ENCODE data around the gene HS6ST1.

The HS6ST1 gene, protein sequence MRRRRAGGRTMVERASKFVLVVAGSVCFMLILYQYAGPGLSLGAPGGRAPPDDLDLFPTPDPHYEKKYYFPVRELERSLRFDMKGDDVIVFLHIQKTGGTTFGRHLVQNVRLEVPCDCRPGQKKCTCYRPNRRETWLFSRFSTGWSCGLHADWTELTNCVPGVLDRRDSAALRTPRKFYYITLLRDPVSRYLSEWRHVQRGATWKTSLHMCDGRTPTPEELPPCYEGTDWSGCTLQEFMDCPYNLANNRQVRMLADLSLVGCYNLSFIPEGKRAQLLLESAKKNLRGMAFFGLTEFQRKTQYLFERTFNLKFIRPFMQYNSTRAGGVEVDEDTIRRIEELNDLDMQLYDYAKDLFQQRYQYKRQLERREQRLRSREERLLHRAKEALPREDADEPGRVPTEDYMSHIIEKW

GRCh38 chr2:128318776-128319464, at the start of gene HS6ST1:
TSS of gene HS6ST1 (minus strand) at chr2:128318868. CDS start at chr2:128318563, 305 bp downstream.
- peak; percentile 81 for DNase-seq (ENCODE audit: low read depth, low spot score)

DNA sequence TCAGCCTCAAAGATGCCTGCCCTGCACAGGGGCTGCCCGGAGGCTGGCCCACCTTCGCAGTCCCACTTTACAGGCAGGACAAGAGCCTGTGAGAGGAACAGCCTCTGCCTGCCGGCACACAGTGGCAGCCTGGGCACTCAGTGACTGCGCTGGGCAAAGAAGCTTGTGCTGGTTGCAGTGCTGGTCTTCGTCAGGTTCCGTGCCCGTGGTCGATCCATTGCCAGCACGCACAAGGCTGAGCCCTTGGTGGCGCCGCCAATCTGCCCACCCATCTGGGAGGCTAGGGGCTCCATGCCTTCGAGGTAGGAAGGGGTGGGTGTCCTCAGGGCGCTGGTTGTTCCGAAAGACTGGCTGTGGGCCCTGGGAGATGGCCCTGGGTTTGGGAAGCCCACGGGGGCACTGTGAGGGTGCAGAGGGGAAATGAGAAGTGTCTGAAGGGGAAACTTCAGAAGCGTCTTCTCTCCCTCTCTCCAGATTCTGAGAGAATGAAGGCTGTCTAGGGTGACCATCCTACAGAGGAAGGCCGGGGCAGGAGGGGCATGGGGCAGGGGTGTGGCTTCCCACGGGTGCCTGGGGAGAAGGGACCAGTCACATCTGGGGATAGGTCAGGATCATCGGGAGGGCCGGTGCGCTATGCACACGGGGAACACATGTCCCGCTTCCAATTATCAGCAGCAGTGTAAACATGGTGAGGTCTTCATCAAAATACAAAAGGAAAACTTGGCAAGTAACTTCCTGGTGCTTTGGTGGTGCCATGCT, 49.1 kb upstream of the HS6ST1 start:
- DNase-seq (ENCODE audit: low read depth, low spot score) = no peak

- DNase-seq (ENCODE audit: low read depth, low spot score) = no peak
Observed at GRCh38 chr2:128366713-128367511, 48.2 kb upstream of the HS6ST1 start.

DNA sequence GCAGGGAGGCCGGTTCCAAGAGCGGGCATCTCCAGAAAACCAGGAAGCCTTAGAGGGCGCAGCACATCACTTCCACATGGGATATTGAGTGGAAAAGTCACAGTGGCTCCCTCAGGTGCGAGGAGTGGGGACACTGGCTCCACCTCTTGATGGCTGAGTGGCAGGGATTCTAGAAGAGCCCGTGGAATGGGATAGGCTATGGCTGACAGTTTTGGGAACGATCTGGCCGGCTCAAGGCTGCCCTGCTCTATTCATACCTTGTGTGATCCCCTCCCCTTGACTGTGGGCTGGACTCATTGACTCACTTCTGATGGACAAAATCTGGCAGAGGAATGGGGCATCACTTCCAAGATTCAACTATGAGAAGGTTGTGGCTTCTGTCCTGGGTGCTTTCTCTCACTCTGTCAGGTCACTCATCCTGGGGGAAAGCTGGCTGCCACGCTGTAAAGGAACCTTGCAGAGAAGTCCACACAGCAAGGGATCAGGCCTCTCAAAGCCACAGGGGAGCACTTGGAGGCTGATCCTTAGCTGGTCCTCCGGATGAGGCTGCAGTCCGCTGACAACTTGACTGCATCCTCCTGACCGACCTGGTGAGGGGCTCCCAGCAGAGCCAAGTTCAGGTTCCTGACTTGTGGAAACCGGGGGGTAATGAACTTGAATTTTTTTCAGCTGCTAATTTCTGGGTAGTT, 46.7 kb upstream of the HS6ST1 start:
- DNase-seq (ENCODE audit: low read depth, low spot score) = no peak

DNA sequence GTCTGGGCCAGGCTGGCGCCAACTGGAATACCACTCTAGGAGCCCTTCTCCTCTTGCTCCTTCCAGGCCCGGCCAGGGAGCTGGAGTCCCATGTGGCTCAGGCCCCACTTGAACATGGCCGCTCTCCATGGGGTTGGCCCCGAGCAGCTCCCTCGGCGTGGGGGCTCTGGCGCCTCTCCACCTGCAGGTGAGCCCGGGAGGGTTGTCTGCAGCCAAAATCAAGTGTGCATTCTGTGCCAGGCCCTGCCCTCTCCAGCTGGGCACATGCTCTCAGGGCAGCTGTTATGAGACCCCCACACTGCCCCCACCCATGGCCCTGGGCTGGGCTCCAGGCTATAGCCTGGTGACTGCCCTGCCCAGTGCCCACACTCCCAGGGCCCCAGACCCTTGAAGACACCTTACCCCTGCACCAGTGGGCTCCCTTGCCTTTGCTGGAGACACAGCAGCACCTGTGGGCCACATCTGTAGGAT, 45.8 kb upstream of the HS6ST1 start:
- no peak for DNase-seq (ENCODE audit: low read depth, low spot score)

- DNase-seq (ENCODE audit: low read depth, low spot score) = no peak
Observed at GRCh38 chr2:128363934-128364361, 45.3 kb upstream of the HS6ST1 start.

DNA sequence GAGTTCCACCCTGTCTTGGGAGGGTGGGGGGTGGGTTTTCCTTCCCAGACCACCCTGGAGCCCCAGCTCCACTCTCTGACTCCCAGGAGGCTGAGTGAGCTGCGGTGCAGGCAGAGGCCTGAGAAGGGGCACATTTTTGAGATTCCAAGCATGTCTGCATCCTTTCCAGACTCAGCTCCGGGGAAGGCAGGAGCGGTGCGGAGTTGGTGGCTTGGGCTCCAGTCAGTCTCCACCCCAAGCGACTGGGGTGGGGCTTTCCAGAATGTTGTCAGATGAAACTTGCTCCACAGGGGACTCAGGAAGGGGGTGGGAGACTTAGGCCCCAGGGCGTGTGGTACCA, 44.2 kb upstream of the HS6ST1 start:
- no peak for DNase-seq (ENCODE audit: low read depth, low spot score)

- no peak for DNase-seq (ENCODE audit: low read depth, low spot score)
Observed at GRCh38 chr2:128362176-128362888, 43.7 kb upstream of the HS6ST1 start.

DNA sequence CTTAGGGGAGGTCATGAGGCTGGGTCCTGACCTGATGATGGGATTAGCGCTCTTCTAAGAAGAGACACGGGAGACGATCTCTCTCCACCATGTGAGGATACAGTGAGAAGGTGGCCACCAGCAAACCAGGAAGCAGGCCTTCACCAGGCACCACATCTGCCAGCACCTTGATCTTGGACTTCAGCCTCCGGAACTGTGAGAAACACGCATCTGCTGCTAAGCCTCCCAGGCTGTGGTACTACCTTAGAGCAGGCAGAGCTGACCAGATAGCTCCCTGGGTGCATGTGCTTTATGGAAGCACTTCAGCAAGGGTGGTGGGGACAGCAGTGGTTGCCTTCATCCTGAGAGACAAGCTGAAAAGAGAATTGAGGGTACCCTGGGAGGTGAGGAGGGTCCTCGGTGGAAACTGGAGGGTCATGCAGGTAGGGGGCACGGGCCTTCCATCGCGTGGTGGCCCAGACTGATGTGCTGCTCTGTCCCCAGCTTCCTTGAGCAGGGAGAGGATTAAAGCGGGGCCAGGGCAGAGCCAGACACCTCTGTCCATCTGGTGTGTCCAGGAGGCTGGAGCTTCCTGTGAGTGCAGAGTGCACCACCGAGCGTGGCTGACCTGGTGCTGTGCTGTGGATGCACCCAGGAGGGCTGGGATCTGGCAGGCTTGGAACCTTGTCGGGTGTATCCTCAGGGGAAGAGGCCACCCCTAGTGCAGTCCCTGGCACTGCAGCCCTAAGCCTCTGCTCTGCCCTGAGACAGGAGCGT, 42.9 kb upstream of the HS6ST1 start:
- DNase-seq (ENCODE audit: low read depth, low spot score) = no peak

GRCh38 chr2:128360711-128361110, 42.0 kb upstream of the HS6ST1 start:
- DNase-seq (ENCODE audit: low read depth, low spot score) = no peak

DNA sequence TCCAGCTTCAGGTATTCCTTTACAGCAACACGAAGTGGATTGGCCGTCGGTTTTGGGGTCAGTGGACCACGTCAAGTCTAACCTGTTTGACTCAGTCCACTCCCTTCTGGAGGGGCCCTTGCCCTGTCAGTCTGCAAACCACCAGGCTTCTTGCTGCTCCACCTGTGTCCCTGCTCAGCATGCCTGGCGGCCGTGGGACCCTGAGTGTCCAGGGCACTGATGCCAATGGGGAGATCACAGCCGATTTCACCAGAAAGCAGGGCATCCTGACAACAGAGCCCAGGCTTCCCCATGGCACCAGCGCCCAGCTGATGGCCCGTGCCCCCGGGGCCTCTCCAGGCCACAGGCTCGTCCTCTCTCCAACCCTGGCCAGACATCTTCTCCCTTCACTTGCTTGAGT, 41.2 kb upstream of the HS6ST1 start:
- no peak for DNase-seq (ENCODE audit: low read depth, low spot score)

DNA sequence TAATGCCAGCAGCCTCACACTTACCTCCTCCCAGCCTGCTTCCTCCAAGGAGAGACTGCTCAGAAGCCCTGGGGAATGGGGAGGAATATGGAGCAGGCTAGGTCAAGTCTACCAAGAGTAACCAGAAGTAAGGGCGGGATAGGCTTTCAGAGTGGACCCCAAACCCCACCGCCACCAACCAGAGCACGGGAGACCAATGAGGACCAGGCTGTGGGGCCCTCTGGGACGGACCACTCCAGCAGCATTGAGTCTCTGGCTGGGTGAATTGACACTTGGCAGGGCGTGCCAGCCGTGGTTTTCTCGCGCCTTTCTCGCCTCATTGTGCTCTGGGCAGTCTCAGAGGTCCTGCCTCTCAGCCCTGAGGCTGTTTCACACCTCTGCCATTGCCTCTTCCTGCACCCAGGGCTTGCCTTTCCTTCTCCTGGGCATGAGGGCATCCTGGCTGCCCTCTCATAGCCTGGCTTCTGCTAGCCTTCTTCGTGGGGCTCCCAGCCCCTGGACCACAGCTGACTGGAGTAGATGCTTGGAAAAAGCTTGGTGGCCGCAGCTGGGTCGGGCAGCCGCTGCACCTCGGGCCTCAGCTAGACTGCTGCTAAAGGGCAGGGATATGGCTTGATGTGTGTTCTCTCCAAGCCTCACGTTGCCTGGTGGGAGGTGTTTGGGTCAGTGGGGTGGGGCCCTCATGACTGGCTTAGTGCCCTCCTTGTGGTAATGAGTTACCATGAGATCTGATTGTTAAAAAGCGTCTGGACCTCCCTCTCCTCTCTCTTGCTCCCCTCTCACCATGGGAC, 40.5 kb upstream of the HS6ST1 start:
- DNase-seq (ENCODE audit: low read depth, low spot score) = no peak

- DNase-seq (ENCODE audit: low read depth, low spot score) = no peak
Observed at GRCh38 chr2:128357506-128358370, 39.1 kb upstream of the HS6ST1 start.

GRCh38 chr2:128356127-128356526, 37.5 kb upstream of the HS6ST1 start:
- DNase-seq (ENCODE audit: low read depth, low spot score) = no peak

DNA sequence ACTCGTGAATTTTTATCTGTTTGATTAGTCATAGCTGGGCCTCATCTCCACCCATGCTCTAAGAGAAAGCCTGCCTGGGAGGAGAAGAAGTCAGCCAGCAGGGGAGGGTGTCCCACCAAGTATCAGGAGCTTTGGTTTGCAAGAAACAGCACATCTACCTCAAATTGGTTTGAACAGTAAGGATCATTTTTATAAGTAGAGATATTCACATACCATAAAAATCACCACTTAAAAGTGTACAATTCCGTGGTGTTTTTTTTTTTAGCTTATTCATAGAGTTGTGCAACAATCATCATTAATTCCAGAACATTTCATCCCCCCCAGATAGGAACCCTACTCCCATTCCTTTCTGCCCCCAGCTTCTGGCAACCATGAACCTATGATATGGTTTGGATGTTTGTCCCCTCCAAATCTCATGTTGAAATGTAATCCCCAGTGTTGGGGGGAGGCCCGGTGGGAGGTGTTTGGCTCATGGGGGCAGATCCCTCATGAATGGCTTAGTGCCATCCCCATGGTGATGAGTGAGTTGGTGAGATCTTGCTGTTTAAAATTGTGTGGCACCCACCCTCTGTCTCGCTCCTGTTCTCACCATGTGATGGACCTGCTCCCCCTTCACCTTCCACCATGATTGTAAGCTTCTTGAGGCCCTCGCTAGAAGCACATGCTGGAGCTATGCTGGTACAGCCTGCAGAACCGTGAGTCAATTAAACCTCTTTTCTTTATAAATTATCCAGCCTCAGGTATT, 36.2 kb upstream of the HS6ST1 start:
- no peak for DNase-seq (ENCODE audit: low read depth, low spot score)

DNA sequence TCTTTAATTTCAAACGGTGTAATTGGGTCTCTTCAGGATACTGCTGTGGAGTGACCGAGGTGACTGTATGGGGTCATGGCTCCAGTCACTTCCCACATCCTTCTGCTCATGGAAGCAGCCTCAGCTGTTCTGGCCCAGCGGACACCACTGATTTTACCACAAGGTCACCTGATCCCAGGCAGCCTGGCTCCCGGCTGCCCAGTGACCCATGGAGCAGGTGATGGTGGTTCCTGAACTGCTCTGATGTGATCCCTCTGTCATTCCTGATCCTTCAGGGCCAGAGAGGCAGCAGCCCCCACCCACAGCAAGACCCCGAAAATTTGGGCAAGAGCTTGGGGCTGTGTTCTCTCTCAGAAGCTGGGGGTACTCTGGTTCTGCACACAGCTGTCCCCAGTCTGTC, 35.5 kb upstream of the HS6ST1 start:
- DNase-seq (ENCODE audit: low read depth, low spot score) = no peak

- no peak for DNase-seq (ENCODE audit: low read depth, low spot score)
Observed at GRCh38 chr2:128350736-128351135, 32.1 kb upstream of the HS6ST1 start.
